ENCODE data around the gene RAB11FIP4.

DNA sequence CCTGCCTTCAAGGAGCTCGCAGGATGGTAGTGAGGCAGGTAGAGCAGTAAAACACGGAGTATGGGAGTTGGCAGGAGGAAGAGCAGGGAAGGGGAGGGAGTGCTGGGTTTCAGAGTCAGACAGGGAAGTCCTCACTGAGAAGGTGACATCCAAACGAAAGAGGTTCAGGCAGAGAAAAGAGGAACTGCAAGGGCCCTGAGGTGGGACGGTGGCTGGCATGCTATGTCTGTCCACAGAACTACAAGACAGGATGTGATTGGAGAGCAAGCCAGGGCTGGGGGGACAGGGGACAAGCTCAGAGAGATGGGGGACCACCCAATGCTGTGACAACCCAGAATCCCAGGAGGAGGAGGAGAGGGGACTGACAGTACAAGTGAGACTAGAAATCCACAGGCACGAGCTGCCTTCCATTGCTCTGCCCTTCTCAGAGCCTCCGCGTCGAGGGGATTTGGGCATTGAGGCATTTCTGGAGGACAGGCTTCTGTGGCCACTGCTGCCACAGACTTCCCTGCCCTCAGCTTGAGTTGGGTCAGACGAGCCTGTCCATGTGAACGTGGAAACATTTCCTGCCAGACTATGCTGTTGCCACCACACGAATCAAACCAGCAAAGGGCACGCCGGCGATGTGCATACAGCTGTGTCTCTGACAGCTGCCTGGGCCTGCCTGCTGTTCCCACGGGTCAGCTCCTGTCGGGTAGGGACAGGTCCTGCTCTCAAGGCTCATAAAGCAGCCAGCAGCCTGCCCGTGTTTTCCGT is 100.1 kb downstream of the RAB11FIP4 start:
- no peak for TF ChIP-seq POLR2AphosphoS5 (IDR thresholded peaks at IDR 0.05)
- TF ChIP-seq, protein P1, sequence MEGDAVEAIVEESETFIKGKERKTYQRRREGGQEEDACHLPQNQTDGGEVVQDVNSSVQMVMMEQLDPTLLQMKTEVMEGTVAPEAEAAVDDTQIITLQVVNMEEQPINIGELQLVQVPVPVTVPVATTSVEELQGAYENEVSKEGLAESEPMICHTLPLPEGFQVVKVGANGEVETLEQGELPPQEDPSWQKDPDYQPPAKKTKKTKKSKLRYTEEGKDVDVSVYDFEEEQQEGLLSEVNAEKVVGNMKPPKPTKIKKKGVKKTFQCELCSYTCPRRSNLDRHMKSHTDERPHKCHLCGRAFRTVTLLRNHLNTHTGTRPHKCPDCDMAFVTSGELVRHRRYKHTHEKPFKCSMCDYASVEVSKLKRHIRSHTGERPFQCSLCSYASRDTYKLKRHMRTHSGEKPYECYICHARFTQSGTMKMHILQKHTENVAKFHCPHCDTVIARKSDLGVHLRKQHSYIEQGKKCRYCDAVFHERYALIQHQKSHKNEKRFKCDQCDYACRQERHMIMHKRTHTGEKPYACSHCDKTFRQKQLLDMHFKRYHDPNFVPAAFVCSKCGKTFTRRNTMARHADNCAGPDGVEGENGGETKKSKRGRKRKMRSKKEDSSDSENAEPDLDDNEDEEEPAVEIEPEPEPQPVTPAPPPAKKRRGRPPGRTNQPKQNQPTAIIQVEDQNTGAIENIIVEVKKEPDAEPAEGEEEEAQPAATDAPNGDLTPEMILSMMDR (IDR thresholded peaks at IDR 0.05): no peak

Data from prostate gland (tissue), 2 donors.